SU-DHL-6 (cell line): Measurements from ENCODE around the gene SAMSN1.

Experiments used
- EZH2phosphoT487 ChIP-seq: fragments of 200-600 bp; sonication (generic), shearing (Covaris generic); conservative IDR thresholded peaks from 2 replicates; pipeline ENCODE4 v1.6.1; 2018; ENCODE audit warnings: mild to moderate bottlenecking, antibody characterized with exemption, low read length, moderate library complexity, mixed read lengths
- TF ChIP-seq, protein P1 (sequence below): fragments of 200-600 bp; sonication (generic); IDR thresholded peaks from one replicate; pipeline ENCODE4 v1.5.1; 2017; ENCODE audit warnings: antibody characterized with exemption, mild to moderate bottlenecking, low read length, moderate library complexity; ENCODE audit not compliant: insufficient read depth, poor library complexity, severe bottlenecking

DNA sequence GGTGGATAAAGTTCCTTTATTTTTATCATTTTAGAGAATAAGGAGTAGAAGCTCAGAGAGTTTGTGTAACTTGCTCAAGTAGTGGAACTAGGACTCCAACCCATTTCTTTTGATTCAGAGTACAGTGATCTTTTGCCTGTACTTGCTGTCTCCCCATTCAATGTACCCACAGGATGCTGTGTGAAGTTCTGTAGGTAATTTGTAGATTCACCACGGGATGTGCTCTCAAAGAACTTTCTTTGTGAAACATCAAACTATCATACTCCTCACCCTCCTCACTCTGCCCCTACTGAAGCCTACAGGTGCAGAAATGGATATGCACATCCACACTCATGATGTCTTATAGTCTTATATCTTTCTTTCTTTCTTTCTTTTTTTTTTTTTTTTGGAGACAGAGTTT lies 97.3 kb downstream of the SAMSN1 start:
- TF ChIP-seq, protein P1, sequence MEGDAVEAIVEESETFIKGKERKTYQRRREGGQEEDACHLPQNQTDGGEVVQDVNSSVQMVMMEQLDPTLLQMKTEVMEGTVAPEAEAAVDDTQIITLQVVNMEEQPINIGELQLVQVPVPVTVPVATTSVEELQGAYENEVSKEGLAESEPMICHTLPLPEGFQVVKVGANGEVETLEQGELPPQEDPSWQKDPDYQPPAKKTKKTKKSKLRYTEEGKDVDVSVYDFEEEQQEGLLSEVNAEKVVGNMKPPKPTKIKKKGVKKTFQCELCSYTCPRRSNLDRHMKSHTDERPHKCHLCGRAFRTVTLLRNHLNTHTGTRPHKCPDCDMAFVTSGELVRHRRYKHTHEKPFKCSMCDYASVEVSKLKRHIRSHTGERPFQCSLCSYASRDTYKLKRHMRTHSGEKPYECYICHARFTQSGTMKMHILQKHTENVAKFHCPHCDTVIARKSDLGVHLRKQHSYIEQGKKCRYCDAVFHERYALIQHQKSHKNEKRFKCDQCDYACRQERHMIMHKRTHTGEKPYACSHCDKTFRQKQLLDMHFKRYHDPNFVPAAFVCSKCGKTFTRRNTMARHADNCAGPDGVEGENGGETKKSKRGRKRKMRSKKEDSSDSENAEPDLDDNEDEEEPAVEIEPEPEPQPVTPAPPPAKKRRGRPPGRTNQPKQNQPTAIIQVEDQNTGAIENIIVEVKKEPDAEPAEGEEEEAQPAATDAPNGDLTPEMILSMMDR, result no peak
- no peak for TF ChIP-seq EZH2phosphoT487
